Jurkat, Clone E6-1 (cell line): Measurements from ENCODE around the gene DYRK3. TPM values are rescaled to one million over a fixed set of nuclear protein-coding genes. Genes with fewer than 3 reads are reported as not detected.

Experiments used
- DNase-seq: peaks from one replicate; pipeline ENCODE4 v3.0.0-alpha.2; 2011; ENCODE audit warnings: low read depth, low spot score
- H3K4me3 ChIP-seq: 2 replicates; pipeline ENCODE4 v1.5.1; 2011; ENCODE audit warnings: mild to moderate bottlenecking, low read length, control low read depth, moderate library complexity
- polyA plus RNA-seq: library from polyadenylated mRNA; unstranded; fragments of >200 nt; gene quantifications from one replicate; pipeline ENCODE4 v1.2.1, GENCODE V29; 2012; ENCODE audit warnings: missing spikeins; ENCODE audit not compliant: insufficient read length, insufficient read depth

DYRK3 gene
- 12.4 TPM for polyA plus RNA-seq

DNA sequence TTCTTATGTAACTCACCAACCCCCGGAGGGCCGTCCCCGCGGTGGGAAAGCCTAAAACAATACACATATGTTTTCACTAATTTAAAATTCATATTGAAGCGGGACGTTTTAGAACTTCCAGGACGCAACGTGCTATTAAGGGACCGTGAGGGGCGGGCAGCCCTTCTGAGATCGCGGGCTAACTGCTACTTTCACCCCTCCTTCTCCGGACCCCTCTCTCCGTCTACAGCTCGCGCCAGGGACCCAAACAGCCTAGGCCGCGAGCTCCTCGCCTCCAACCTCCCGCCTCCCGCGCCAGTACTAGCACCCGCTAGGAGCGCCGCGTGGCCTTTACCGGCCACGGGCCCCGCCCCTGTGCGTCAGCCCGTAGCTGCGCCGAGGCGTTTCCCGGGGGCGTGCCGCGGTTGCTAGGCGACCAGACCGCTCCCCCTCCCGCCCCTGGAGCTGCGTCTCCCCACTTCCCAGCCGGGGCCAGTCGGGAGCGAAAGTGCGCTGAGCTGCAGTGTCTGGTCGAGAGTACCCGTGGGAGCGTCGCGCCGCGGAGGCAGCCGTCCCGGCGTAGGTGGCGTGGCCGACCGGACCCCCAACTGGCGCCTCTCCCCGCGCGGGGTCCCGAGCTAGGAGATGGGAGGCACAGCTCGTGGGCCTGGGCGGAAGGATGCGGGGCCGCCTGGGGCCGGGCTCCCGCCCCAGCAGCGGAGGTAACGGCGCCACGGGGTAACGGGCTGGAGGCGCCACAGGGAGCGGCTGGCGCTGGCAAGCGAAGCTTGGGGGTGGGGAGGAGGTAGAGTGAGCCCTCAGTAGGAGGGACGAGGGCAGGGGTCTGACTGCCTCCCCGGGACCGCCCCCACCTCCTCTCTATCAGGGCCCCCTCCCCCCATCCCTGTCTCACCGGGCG, at the start of gene DYRK3:
Gene DYRK3, plus strand, starts transcription at position 457 of the 898 bp plus-strand sequence. Its CDS starts 168 bp downstream, at position 625.
- peak within 1 kb of the TSS; percentile 71 for H3K4me3 ChIP-seq
- DNase-seq = peak; percentile 85

DNA sequence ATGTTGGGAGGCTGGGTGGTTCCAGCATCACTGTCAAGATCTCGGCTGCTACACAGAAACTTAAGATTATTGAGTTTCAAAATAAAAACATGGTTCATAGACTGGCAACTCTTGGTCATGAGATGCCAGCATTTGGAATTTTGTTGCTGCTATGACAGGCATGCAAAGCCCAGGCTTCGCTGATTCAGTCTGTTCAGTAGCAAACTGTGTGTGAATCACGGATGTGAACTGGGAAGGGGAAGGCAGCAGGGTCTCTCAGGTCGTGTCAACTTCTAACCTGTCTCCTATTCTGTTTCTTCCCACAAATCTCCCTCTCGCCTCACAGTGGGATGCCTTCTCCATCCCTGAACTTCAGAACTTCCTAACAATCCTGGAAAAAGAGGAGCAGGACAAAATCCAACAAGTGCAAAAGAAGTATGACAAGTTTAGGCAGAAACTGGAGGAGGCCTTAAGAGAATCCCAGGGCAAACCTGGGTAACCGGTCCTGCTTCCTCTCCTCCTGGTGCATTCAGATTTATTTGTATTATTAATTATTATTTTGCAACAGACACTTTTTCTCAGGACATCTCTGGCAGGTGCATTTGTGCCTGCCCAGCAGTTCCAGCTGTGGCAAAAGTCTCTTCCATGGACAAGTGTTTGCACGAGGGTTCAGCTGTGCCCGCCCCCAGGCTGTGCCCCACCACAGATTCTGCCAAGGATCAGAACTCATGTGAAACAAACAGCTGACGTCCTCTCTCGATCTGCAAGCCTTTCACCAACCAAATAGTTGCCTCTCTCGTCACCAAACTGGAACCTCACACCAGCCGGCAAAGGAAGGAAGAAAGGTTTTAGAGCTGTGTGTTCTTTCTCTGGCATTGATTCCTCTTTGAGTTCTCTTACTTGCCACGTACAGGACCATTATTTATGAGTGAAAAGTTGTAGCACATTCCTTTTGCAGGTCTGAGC, 48.6 kb upstream of the DYRK3 start:
- no peak for DNase-seq
- H3K4me3 ChIP-seq = no peak overlapping the region

DNA sequence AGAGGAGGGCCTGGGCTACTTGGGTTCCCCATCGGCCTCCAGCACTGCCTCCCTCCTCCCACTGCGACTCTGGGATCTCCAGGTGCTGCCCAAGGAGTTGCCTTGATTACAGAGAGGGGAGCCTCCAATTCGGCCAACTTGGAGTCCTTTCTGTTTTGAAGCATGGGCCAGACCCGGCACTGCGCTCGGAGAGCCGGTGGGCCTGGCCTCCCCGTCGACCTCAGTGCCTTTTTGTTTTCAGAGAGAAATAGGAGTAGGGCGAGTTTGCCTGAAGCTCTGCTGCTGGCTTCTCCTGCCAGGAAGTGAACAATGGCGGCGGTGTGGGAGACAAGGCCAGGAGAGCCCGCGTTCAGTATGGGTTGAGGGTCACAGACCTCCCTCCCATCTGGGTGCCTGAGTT, 47.4 kb upstream of the DYRK3 start:
- no peak for DNase-seq

DNA sequence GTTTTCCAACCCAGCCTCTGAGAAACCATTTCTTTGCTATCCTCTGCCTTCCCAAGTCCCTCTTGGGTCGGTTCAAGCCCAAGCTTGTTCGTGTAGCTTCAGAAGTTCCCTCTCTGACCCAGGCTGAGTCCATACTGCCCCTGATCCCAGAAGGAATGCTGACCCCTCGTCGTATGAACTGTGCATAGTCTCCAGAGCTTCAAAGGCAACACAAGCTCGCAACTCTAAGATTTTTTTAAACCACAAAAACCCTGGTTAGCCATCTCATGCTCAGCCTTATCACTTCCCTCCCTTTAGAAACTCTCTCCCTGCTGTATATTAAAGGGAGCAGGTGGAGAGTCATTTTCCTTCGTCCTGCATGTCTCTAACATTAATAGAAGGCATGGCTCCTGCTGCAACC, 46.8 kb upstream of the DYRK3 start:
- DNase-seq = no peak
- no peak overlapping the region for H3K4me3 ChIP-seq

More for the DNA sequence above, 47.4 kb upstream of the DYRK3 start:
- H3K4me3 ChIP-seq = no peak overlapping the region

DNA sequence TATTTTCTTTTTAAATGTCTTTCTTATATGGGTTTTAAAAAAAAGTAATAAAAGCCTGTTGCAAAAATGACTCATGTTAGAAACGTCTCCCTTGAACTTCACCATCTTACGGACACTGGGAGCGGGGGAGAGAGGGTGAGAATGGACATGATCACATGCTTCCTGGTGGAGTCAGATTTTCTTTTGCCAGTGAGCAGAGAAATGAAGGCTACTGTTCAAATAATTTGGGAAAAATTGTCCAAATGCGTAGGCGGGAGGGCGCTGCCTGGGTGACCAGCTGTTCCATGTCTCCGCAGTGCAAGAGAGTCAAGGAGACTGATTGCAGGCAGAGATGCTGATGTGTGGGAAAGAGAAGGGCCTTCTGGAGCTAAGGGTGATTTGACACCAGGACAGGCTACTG, 46.1 kb upstream of the DYRK3 start:
- no peak overlapping the region for H3K4me3 ChIP-seq
- no peak for DNase-seq

DNA sequence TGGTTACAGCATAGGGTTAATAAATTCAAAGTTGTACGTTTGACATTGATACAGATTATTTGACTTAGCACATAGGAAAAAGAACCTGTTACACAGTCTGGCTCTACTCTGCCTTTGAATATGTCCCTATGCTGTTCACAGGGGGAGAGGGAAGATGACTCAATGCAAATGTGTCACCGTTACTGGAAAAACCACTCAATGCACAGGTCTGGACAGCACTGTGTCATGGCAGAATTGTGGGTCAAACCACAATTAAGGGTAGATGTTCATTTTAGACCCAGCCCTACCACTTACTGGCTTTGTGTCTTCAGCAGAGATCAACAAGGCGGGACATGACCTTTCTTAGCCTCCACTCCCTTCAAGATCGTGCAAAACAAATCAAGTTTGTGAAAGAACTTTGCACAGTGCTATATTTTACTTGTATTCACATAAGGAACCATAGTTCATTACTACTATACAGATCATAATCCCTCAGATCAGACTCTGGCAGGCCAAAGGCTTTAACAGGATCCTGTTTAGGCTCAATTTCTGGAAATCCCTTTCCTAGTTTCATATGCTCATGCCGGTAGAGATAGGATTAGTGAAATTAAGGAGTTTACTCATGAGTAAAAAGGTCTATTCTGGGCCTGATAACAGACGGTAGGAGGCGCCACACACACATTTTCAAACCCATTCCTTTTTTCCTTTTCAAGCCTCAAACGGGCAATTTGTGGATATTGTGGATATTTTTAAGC, 45.1 kb upstream of the DYRK3 start:
- H3K4me3 ChIP-seq = no peak overlapping the region
- no peak for DNase-seq

DNA sequence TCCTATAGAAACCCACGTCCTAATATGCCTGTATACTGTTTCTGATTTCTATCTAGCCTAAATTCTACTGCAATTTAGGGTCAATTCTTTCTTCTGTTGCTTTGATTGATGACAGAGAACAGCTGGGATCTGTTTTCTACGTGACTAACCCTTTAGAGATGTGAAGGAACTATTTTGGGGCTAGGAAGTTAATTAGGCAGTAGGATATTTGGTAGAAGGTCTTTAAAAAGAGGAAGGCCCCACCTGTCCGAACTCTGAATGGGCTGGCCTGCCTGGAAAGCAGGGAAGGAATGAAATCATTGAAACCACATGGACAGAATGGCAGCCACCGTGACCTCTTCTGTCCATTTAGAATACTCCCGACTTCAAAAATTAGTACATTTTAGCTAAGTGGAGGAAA, 44.1 kb upstream of the DYRK3 start:
- DNase-seq = no peak
- H3K4me3 ChIP-seq = no peak overlapping the region

DNA sequence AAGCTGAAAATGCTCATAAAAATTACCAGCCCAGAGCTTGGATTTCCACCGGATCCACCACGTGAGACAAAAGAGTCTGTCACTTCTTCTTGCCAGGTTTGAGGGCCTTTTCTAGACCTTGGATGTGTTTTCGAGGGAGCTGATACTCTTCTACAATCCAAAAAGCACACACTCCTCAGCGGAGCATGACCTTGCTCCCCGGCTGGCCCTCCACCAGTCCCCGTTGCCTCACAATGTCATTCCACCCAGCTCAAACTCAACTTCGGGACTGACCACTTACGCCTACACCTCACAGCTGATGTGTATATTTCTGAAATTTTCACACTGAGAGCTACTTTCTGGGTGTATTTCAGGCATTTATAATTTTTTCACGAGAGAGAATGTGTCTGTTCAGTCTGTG, 43.6 kb upstream of the DYRK3 start:
- no peak for DNase-seq
- no peak overlapping the region for H3K4me3 ChIP-seq

DNA sequence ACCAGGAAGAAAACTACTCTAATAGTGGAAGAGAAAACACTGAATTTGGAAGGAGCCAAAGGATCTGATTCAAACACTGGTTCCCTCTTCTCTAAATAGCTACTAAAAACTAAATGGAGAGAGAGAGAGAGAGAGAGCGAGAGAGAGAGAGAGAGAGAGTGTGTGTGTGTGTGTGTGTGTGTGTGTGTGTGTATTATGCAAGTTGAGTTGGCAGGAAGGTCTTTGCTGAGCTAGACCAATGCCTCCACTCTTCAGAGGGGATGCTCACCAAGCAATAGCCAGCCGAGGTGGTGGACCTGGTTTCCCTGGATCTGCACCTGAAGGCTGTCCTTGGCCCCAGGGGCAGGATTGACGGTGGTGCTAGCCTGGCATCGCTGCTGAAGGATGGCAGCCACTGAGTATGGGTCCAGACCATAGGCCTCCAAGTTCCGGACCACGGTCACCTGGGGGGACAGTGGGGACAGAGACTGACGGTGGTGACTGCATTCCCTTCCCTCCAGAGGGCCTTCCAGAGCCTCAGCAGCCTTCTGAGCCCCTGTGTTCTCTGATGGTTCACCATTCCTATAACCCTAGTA, 41.9 kb upstream of the DYRK3 start:
- DNase-seq = no peak
- H3K4me3 ChIP-seq = no peak overlapping the region

DNA sequence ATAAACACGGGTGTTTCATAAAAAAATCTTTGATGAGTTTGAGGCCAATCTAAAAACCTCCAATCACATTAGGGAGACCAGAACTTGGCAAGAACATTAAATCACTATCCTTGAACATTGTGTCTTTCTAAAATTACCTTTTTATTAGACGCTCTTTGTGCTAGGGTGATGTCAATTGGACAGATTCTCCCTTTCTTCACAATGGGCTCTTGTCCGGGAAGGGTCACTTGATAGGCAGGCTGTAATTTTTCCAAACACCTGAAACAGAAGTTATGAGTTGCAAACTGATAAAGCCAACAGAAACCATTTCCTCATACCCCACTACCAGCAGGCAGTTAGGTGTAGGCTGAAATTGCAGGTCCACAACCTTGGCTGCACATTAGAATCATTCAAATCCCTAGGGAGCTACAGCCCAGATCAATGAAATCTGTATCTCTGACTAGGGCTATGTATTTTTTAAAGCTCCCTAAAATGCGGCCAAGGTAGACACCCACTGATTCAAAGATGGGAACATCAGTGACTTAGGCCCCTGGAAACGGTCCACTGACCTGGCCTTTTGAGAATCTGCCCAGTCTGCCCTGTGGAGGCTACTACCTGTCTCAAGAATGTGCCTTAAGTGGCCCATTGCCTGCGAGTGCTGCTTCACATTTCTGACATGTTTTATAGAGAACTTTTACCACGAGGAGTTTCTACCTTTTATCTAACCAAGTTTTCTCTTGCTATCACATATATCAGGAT, 39.6 kb upstream of the DYRK3 start:
- DNase-seq = no peak
- no peak overlapping the region for H3K4me3 ChIP-seq

DNA sequence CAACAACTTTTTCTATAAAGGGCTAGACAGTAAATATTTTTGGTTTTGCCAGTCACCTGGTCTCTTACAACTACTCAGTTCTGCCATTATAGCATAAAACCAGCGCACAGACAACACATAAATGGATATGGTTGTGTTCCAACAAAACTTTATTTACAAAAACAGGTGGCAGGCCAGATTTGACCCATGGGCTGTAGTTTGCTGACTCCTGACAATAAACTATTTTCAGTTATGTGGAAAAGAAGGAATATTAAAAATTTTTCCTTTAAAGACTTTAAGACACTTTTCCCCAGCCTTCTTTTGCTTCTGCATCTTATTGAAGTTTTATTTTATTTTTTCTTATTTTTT, 39.0 kb upstream of the DYRK3 start:
- no peak overlapping the region for H3K4me3 ChIP-seq

DNA sequence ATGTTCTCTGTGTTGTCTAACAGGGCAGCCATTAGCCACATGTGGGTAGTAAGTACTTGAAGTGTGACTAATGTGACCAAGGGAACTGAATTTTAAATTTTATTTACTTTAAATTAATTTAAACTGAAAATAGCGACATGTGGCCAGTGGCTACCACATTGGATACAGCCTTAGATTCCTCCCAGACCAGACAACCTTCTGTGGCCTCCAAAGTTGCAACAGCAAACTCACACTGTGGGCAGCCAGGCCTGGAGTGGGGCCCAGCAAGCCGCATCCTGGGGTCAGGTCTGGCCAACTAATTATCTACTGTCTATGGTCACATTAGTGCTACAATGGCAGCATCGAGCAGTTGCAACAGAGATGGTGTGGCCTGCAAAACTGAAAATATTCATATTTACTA, 34.8 kb upstream of the DYRK3 start:
- no peak for DNase-seq
- H3K4me3 ChIP-seq = no peak overlapping the region

More for the DNA sequence above, 39.0 kb upstream of the DYRK3 start:
- no peak for DNase-seq

DNA sequence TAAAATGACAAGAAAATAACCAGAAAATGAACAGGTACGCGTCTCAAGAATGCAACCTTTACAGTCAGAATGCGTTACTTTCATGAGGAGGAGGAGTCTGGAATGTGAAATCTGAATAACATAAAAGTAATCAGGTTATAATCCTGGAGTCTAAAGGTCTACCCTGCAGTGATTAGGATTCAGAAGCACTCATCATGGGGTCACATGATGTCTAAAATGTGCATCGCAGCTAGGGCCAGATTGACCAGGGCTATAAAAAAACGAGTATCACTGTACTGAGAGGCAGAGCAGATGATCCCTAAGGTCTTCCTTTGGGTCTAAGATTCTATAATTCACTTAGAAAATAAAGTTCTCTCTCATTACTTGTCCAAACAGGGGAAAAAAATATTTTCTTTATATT, 30.5 kb upstream of the DYRK3 start:
- no peak overlapping the region for H3K4me3 ChIP-seq

DNA sequence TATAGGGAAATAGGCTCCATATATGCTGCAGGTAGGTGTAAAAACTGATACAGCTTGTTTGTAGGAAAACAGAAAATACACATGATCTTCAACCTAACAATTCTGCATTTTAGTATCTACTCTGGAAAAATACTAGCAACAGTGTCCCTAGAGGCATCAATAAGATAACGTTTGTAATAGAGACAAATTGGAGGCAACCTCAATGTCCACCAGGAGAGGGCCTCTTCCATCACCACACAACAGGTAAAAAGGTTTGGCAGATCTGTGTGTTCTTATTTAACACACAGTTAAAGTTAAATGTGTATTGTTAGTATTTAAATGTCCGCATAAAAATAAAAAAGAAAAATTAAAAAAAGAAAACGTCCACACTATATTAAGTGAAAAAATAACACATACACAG, 28.5 kb upstream of the DYRK3 start:
- H3K4me3 ChIP-seq = no peak overlapping the region
- peak; percentile 53 for DNase-seq

More for the DNA sequence above, 30.5 kb upstream of the DYRK3 start:
- no peak for DNase-seq

DNA sequence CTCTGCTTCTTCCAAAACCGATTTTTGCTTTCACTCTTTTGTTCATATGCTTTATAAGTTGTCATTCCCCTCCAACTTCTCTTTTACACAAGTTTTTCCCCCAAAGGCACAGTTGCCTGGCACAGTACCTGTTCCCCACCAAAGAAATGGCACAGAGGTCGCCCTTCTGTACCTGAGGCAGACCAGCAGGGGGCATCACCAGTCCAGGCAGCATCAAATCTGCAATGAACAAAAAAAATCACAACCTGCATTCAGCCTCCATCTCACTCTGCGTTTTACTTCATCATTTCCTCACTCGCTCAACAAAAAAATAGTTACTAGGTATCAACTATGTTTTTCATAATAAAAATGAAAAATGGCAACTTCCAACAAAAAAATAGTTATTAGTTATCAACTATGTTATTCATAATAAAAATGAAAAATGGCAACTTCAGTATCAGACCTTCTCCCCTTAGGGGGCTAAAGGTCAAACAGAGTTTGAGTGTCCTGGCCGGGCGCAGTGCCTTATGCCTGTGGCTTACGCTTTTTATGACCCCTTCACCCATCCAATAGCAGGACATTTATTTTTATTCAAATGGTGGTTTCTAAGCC, 27.1 kb upstream of the DYRK3 start:
- peak; percentile 60 for DNase-seq
- H3K4me3 ChIP-seq = no peak overlapping the region

DNA sequence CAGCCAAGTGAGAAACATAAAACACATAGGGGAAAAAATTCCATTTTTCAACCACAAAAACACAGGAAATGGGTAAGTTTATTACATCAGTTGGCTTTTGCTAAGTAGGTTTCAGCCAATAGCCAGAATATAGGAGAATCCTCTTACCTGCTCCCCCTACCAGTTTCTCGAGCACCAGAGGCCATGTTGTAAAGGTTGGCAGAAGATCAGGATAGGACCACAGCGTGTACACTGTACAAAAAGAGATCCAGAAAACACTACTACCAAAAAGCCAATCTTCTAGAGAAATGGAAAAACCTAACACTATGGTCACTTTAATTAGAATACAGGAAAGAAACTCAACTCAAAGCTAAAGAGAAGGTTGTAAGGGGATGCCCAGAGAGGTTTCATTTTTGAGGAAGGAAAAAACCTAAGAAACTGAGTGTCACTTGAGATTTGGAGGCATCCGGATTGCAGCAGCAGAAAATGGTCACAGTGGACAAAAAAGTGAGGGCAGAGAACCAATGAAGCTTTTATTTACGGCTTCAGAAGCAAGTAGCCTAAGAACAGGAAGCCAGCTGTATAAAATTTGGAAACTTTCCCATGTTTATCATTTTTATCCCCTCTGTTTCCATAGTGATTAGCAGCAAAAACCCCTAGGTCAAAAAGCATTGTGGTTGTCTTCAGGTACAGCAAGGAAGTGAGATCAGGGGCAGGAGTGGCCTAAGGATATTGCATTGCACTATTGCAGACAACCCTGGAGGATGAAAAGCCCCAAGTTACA, 25.9 kb upstream of the DYRK3 start:
- DNase-seq = peak; percentile 19
- H3K4me3 ChIP-seq = no peak overlapping the region

DNA sequence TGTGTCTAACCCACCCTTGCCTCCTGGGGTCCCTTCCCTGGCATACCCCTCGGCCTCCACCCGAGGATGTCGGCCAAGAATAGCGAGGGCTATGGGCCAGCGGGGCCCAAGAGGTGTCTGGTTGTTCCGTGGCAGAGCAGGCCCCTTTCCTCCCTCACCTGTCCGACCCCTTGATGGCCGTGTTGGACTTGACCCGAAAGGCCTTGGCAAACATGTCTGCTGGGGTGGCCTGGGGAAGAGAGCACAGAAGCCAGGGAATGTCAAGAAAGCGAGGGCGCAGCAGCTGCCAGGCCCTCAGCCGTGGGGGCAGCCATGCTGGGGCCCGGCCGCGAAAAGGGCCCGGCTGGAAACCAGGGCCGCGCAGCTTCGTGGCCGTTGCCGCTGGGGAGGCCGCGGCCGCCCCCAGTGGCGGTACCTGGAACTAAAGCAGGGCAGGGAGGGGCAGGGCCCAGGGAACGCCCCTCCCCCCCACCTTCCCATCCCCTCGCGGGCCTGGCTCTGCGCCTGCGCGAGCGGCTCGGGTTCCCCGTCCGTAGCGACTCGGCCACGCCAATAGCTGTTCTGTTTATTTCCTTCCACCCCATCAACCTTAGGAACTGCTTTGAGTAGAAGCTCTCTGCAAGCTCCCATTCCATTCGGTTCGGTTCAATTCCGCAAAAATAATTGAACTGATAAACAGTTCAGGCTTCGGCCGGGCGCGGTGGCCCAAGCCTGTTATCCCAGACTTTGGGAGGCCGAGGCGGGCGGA, 23.0 kb upstream of the DYRK3 start, which contains the start of gene EIF2D:
Gene EIF2D, minus strand, starts transcription at position 337 of the 748 bp plus-strand sequence. Its CDS starts 123 bp downstream, at position 214.
- H3K4me3 ChIP-seq = peak within 1 kb of the TSS; percentile 85
- peak; percentile 81 for DNase-seq
